T-helper 22 cell (primary cell): ENCODE data around the gene FAM161B.
"Not testable (repeated sequence)": the region's sequence is repeated elsewhere in the genome, so short reads cannot be mapped to it uniquely, and the experiment has no call there.

Source experiments
- DNase-seq: peaks from one replicate; pipeline ENCODE4 v3.0.0-alpha.2; 2020; ENCODE audit warnings: low read depth

Gene FAM161B

DNA sequence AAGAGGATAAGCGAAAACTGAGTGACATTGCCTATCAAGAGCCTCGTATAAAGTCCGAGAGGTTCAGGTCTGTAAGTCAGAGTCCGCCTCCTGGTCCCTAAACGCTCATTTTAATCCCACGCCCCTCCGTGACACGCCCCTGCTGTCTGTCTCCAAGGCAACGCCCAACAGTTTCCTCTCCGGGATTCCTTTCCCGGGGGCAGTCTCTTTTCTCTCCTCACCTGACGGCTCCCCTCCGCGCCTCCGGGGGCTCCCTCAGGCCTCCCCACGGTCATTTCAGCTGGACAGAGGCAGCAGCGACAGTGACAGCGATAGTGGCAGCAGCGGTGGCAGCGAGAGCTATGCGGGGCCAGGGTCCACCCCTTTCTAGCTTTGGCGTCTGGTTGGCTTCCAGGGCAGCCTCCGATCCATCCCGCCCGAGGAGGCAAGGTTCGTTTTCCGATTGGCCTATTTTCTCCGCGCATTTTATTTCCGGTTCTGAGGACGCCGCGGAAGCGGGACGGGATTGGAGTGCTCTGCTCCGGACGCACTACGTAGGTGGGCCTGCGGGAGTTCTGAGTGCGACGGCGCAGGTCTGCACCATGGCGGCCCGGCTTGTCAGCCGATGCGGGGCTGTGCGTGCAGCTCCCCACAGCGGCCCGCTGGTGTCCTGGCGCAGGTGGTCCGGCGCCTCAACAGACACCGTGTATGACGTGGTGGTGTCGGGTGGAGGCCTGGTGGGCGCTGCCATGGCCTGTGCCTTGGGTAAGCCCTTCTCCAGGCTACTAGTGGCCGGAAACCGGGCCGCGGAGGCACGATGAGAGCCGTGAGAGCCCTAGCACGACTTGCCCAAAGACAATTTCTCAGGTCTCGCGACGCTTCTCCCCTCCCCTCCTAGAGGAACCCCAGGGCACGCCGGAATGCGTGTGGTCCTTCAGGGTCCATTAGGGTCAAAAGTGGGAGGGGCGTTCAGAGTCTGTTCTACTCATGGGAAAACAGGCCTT is at the start of gene FAM161B, which contains the start of gene COQ6:
TSS of gene FAM161B (minus strand) at position 343 of the 983 bp plus-strand sequence. CDS start at position 275, 68 bp downstream.
TSS of gene COQ6 (plus strand) at position 551 of the 983 bp plus-strand sequence. CDS start at position 582, 31 bp downstream.
- DNase-seq = peak; percentile 91

DNA sequence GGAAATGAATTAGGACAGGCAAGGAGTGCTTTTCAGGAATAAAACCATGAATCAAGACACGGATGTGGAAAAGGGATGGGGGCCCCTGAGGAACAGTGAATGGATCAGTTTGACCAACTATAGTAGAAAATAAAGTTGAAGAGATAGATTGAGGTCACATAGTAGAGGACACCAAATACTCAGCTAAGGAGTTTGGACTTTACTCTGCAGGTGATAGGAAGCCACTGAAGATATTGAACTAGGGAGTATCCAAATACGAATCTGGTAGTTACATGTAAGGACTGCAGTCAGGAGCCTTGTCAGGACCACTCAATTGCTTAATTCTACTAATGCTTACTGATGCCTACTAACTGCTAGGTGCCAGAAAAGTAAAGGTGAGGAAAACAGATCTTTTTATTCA is 48.8 kb upstream of the FAM161B start:
- DNase-seq = no peak

DNA sequence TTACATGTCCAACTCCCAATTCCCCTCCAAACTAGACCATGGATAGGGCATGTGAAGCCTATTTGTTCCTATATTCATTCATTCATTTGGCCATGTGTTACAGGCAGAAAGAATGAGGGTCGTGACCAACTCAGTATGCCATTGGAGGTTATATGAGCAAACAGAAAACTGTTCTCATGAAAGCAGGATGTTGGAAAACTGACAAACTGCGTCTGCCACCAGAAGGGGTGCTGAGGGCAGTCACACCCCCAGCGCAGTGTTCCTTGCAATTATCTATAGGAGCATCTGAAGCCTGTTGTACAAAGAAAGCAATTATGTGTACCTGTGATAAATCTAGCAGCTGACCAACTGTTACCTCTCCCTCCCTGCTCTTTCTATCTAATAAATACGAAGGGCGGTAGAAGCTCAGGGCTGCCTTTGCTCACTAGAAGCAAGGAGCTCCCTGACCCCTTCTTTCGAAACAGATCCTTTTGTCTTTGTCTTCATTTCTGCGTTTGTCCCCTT is 48.1 kb upstream of the FAM161B start:
- no peak for DNase-seq

- DNase-seq = no peak
These were observed 47.4 kb upstream of the FAM161B start for GRCh38 chr14:73997108-73997943.

GRCh38 chr14:73996731-73997107 is 46.8 kb upstream of the FAM161B start:
- no peak for DNase-seq

GRCh38 chr14:73995977-73996378 is 46.1 kb upstream of the FAM161B start:
- no peak for DNase-seq

GRCh38 chr14:73994926-73995325 is 45.0 kb upstream of the FAM161B start:
- not testable (repeated sequence) for DNase-seq

DNA sequence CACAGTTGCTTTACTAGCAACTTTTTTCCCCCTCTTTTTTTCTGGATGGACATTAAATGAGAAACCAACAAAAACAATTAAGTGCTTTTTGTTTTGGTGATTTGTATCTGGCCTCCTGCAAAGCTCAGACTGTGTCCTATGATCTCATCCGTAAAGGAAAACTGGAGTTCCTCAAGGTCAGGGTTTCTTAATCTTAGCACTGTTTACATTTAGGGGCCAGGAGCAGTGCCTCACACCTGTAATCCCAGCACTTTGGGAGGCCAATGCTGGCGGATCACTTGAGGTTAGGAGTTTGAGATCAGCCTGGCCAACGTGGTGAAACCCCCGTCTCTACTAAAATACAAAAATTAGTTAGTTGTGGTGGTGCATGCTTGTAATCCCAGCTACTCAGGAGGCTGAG is 41.2 kb upstream of the FAM161B start:
- DNase-seq = no peak

- not testable (repeated sequence) for DNase-seq
These were observed 38.8 kb upstream of the FAM161B start for GRCh38 chr14:73988656-73989055.

GRCh38 chr14:73988065-73988464 is 38.2 kb upstream of the FAM161B start:
- no peak for DNase-seq

DNA sequence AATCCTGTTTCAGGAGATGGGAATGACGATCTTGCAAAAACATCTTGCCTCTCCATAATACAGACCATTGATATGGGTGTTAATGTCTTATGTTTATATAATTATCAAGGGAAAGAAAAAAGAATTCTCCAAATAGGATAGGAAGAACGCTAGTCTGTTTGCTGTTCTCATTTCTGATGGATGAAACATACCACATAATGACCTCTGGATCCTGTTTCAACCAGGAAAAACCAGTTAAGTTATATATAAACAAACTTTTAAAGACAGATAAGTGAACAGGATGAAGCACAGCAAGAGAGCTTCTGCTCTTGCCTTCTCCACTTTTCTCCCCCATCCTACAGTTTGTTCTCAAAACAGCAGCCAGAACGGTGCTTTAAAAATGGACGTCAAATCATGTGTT is 28.0 kb upstream of the FAM161B start:
- DNase-seq = no peak

DNA sequence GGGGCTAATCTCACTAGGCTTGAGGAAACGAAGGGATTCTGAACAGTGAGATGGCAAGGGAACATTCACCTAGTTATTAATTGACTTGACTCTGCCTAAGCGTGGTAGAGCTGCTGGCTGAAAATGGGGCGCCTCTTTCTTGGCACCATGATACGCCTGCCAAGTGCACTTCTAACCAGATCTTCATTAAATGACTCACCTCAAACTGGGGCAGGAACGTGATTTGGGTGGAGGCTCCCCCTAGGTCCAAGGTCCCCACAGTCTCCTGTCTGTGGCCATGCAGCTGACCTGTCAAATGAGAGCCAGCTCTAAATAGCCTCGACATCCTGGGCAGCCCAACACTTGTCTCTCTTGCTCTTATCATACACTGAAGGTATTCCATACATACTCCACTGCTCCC is 26.2 kb upstream of the FAM161B start:
- no peak for DNase-seq

- DNase-seq = no peak
These were observed 23.6 kb upstream of the FAM161B start for GRCh38 chr14:73973497-73973896.

- no peak for DNase-seq
These were observed 19.0 kb upstream of the FAM161B start for GRCh38 chr14:73968885-73969284.

DNA sequence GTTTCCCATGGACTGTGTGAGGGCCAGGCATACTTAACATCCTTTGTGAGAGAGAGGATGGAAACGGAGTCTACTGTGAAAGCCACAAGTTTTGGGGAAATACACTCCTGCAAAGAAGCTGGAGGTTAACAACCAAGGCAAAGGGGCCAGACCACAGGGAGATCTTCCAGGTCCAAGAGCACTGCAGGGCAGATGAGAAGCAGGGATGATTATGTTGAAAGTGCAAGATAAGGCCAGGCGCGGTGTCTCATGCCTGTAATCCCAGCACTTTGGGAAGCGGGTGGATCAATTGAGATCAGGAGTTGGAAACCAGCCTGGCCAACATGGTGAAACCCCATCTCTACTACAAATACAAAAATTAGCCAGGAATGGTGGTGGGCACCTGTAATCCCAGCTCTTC is 15.3 kb upstream of the FAM161B start:
- no peak for DNase-seq

GRCh38 chr14:73961192-73961591 is 11.3 kb upstream of the FAM161B start:
- no peak for DNase-seq

- no peak for DNase-seq
These were observed 8.7 kb upstream of the FAM161B start for GRCh38 chr14:73958591-73958990.

DNA sequence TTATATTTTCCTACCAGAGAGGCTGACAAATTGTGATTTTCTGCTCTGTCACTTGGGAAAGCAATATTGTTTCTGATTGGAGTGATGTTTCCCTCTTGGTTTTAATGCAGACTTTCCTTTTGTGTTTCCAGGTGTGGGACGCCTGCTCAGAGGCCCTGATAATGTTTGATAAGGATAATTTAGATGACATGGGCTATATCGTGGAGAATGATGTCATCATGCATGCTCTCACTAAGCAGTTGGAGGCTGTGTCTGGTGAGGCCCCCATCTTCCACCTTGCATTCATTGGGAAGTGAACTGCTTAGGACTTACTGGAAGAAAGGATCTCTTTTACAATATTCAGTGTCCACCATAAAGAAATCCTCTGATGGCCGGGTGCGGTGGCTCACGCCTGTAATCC is 5.8 kb upstream of the FAM161B start:
- no peak for DNase-seq

GRCh38 chr14:73953731-73954130 is 3.8 kb upstream of the FAM161B start:
- DNase-seq = no peak

GRCh38 chr14:73945159-73945670 is 4.7 kb downstream of the FAM161B start:
- no peak for DNase-seq

- DNase-seq = no peak
These were observed 5.3 kb downstream of the FAM161B start for GRCh38 chr14:73944432-73945158.

GRCh38 chr14:73943083-73943482 is 6.8 kb downstream of the FAM161B start:
- DNase-seq = no peak
